ENCODE results near the gene FDXACB1. TPM values are rescaled to one million over a fixed set of nuclear protein-coding genes. Genes with fewer than 3 reads are reported as not detected.

Gene FDXACB1
- total and polyA plus RNA-seq, 2 of the 4 experiments (the other 2 are of a cell fraction): 1.7 to 3.0 TPM

- no peak overlapping the region for H3K27ac ChIP-seq (ENCODE audit: insufficient read depth, low read length)
- peaks cover 4% of the 10 kb centered on the region; the same call in 1 of the 2 replicates for H3K4me1 ChIP-seq (ENCODE audit: control insufficient read depth, insufficient read depth, low read length)
- BruUV-seq (replicated peaks): no TSS peak
- TF ChIP-seq, protein P1, sequence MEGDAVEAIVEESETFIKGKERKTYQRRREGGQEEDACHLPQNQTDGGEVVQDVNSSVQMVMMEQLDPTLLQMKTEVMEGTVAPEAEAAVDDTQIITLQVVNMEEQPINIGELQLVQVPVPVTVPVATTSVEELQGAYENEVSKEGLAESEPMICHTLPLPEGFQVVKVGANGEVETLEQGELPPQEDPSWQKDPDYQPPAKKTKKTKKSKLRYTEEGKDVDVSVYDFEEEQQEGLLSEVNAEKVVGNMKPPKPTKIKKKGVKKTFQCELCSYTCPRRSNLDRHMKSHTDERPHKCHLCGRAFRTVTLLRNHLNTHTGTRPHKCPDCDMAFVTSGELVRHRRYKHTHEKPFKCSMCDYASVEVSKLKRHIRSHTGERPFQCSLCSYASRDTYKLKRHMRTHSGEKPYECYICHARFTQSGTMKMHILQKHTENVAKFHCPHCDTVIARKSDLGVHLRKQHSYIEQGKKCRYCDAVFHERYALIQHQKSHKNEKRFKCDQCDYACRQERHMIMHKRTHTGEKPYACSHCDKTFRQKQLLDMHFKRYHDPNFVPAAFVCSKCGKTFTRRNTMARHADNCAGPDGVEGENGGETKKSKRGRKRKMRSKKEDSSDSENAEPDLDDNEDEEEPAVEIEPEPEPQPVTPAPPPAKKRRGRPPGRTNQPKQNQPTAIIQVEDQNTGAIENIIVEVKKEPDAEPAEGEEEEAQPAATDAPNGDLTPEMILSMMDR (conservative IDR thresholded peaks at IDR 0.05; ENCODE audit: low read depth, low read length): no peak
- no peak for TF ChIP-seq RFX5 (IDR thresholded peaks at IDR 0.05; ENCODE audit: low read depth, low read length)
- TF ChIP-seq RCOR1 (IDR thresholded peaks at IDR 0.05; ENCODE audit: insufficient replicate concordance, low read length): no peak
- intact Hi-C loops (cut with micrococcal nuclease) (no loop called here), in situ Hi-C loops (cut with MboI; ENCODE audit: low sequenced_read_pairs) (no loop called here), dilution Hi-C loops (cut with HindIII; ENCODE audit: low sequenced_read_pairs, unreplicated experiment) (no loop called here)
- no peaks in the 10 kb centered on the region; a peak in 1 of 4 replicates for H3K79me1 ChIP-seq (ENCODE audit: low read depth in 1 of 2, low read length in 2 of 2)
- ChIA-PET CTCF (interaction anchor here (0.8 to 1.0 kb wide), 3 partner anchors 18 to 47 kb away, joined by 3 to 4 read pairs (median 3); no protein-coding TSS in a partner anchor), POLR2A (ENCODE audit: unreplicated experiment) (interaction anchor here (0.5 kb wide), 1 partner anchor 251 kb away, joined by 4 read pairs; no protein-coding TSS in a partner anchor)
- H3K4me3 ChIP-seq (ENCODE audit: insufficient read depth, low read depth, low read length): no peak overlapping the region
- no peak overlapping the region for H3K18ac ChIP-seq (ENCODE audit: low read depth, low read length)
- H2BK5ac ChIP-seq (ENCODE audit: low read depth, low read length, poor library complexity, severe bottlenecking): no peak overlapping the region
- H4K20me1 ChIP-seq (ENCODE audit: insufficient read depth, low read length): no peaks in the 10 kb centered on the region
- no peak for ATAC-seq (ENCODE audit: low read depth)
- no peaks in the 10 kb centered on the region for H3K9me1 ChIP-seq (ENCODE audit: insufficient read depth, low read length)
- no peaks in the 10 kb centered on the region for H3K27me3 ChIP-seq (ENCODE audit: control insufficient read depth, insufficient read depth, low read length)
- no peak overlapping the region for H2AK5ac ChIP-seq (ENCODE audit: low read depth, low read length)
- H4K8ac ChIP-seq (ENCODE audit: low read depth in 2 of 2, low read length in 2 of 2): no peak overlapping the region
- no peak overlapping the region for H3K56ac ChIP-seq (ENCODE audit: extremely low read depth, insufficient read depth, low read length)
- DNase-seq: no peak
- no peak overlapping the region for H3K4me2 ChIP-seq (ENCODE audit: low read depth, low read length)
- H2AFZ ChIP-seq (replicated peaks; ENCODE audit: low read length, poor library complexity): no peak overlapping the region
- no peak overlapping the region for H2BK120ac ChIP-seq (ENCODE audit: low read depth, low read length)
- H4K5ac ChIP-seq (ENCODE audit: low read depth, low read length): no peak overlapping the region
- H3K14ac ChIP-seq (replicated peaks; ENCODE audit: low read depth, low read length): no peak overlapping the region
- H2AK9ac ChIP-seq (replicated peaks; ENCODE audit: low read depth, low read length, poor library complexity): no peak overlapping the region
- no peak overlapping the region for H3K4ac ChIP-seq (ENCODE audit: low read depth, low read length)
- no peaks in the 10 kb centered on the region for H3K9me3 ChIP-seq (ENCODE audit: control insufficient read depth, insufficient read depth, low read length)
- no peak overlapping the region for H2BK15ac ChIP-seq (ENCODE audit: low read depth, low read length)
- H3K9ac ChIP-seq (ENCODE audit: low read depth, low read length): no peak overlapping the region
- H3K23ac ChIP-seq (ENCODE audit: low read depth, low read length): no peak overlapping the region
- H3K36me3 ChIP-seq (ENCODE audit: control insufficient read depth, insufficient read depth, low read length): peaks cover 11% of the 10 kb centered on the region
- H4K91ac ChIP-seq (ENCODE audit: insufficient read depth, low read depth, low read length): no peak overlapping the region
- no peak overlapping the region for H2BK20ac ChIP-seq (ENCODE audit: low read depth, low read length)
- 100% methylated on average over 1 of the region's 4 CpGs; no CpG with 5 or more reads in 1 of the 2 experiments for WGBS, 2 experiments (ENCODE audit: extremely low coverage in 2 of 2, insufficient read length in 1 of 2)
These were observed 45.4 kb downstream of the FDXACB1 start for GRCh38 chr11:111833524-111833923.
